Dedifferentiated amniotic fluid mesenchymal stem cell (primary cell): ENCODE data around the gene ASB6.
"Not testable (repeated sequence)": the region's sequence is repeated elsewhere in the genome, so short reads cannot be mapped to it uniquely, and the experiment has no call there.

Experiments used
- DNase-seq: peaks from one replicate; pipeline ENCODE4 v3.0.0-alpha.2; 2016; ENCODE audit errors: extremely low spot score

ASB6 gene

DNA sequence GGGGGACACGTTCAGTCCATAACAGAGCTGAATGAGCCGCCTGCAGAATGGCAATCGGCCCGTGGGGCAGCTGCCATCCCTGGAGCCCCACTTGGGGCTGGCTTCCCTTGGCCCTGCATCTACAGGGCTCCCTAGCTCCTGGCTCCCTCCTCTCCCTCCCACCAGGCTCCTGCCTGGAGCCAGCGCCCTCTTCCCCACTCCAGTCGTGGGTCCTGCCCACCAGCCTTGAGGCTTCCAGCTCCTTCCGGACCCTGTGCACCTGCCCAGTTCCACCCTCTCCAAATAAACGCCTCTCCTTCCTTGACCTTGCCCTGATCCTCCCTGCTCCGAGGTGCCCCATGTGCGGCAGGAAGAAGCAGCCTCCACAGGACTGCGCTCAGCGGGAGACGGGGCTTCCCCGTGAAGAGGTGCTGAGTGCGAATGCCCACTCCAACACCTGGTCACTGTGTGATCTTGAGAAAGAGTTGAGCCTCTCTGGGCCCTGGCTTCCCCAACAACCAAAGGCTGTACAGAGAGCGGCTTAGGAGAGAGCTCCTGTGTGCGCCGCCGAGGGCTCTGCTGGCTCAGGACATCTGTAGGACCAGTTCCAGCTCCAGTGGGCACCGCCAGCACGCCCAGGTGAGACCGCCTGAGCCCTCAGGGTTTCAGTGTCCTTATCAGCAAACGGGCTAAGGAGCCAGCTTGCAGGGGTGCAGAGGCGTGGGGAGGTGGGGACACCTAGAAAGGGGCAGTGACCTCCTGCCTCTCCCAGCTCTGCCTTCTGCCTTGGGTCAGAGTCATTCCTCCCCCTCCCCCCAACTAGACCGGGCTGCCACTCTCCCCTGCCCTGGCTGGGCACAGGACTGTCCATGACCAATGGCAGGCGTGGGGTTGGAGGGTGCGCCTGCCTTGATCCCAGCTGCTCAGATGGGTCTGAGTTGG lies 33.1 kb downstream of the ASB6 start:
- DNase-seq: no peak

DNA sequence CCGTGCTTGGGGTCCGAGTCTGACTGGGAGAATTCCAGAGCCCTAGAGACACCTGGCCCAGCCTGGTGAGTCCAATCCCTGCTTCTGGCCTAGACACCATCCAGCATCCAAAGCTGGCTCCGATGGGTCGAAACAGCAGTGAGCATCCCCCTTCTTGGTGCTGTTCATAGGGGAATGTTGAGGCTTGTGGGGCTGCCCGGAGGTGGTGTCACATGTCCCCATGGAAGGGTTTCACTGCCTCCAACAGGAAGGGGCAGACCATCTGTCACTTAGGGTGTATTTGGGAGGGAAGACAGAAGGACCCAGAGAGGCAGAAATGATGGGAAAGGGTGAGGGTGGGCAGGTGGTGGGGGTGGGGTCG lies 34.9 kb downstream of the ASB6 start:
- no peak for DNase-seq

GRCh38 chr9:129606161-129607026 lies 35.6 kb downstream of the ASB6 start:
- no peak for DNase-seq

GRCh38 chr9:129604766-129605163 lies 37.2 kb downstream of the ASB6 start:
- no peak for DNase-seq

DNA sequence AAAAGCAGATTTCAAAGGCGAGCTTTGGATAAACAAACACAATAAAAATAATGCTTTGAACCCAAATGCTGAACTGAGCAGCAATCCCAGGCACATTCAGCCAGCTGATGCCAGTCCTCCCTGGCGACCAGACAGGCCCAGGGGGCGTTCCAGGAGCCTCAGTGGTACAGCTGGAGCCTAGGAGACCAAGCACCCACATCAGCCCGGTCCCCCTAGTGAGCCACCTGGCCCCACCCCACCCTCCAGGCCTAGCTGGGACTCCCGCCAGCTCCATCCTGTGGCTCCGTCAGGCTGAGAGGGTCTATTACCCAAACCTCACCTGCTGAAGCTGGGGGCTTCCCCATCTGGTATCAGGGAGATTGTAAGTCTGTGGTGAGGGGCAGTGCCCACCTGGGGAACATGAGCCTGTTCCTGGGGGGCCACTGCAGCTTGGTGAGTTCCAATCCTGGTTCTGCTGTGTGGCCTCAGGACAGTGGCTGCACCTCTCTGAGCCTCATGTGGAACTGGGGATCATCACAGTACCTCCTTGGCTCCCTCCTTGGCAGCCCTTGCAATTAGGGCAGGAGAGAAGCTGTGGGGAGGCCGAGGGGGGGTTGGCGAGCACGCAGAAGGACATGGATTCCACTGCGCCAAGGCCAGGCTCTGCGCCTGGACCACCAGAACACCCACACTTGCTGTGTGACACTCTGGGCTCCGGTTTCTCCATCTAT lies 37.7 kb downstream of the ASB6 start:
- DNase-seq: no peak

- DNase-seq: no peak
Observed at GRCh38 chr9:129602598-129603415, 39.1 kb downstream of the ASB6 start.

- no peak for DNase-seq
Observed at GRCh38 chr9:129601082-129601674, 40.8 kb downstream of the ASB6 start.

DNA sequence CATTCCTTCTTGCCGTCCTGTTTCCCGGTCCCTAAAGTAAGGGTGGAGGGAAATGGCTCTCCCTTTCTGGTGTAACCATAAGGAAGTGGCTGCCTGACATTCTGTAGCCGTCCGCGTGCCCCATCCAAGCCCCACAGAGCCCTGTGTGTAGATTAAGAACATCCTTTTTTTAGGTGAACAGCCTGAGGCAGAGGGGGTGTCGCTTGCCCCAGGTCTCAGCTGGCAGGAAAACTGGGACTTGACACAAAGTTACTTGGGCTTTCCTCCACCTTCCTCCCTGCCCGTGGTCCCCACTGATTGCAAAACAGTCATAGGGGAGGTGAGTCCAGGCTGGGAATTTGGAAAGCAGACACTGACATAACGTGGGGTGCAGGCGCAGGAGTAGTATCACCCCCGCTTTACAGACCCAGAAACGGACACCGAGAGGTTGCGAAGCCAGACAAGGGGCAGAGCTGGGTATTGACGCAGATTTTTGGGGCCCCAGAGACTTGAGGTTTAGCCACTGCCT lies 43.8 kb downstream of the ASB6 start:
- DNase-seq: no peak

DNA sequence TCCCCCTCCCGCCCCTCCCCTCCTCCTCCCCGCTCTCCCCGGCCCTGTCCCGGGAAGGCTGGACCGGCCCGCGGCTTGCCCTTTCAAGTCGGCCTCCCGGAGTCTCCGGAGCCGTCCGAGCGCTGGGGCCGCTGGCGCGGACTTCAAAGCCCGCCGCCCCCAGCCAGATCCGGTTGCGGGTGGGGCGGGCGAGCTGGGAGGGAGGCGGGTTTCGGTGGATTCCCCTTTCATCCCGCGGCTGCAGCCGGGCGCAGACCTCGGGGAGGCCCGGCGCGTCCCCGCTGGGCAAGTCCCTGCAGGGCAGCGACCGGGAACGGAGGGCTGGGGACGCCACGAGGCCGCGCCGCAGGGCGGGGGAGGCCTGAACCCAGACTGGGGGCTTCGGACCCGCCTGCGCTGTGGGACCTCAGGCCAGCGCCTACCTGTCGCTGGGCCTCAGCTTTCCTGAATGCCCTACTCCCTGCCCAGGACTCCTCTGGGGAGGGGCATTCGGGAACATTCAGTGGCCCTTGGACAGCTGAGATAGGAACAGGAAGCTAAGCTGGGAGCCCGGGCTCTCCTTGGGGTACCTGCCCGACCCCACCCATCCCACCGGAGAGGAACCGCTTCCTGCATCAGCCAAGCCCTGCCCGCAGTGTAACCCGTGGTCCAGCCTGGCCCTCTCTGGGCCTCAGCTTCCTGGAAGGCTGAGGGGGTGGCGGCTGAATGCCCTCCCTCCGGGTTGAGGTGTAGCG lies 44.4 kb downstream of the ASB6 start:
- no peak for DNase-seq

DNA sequence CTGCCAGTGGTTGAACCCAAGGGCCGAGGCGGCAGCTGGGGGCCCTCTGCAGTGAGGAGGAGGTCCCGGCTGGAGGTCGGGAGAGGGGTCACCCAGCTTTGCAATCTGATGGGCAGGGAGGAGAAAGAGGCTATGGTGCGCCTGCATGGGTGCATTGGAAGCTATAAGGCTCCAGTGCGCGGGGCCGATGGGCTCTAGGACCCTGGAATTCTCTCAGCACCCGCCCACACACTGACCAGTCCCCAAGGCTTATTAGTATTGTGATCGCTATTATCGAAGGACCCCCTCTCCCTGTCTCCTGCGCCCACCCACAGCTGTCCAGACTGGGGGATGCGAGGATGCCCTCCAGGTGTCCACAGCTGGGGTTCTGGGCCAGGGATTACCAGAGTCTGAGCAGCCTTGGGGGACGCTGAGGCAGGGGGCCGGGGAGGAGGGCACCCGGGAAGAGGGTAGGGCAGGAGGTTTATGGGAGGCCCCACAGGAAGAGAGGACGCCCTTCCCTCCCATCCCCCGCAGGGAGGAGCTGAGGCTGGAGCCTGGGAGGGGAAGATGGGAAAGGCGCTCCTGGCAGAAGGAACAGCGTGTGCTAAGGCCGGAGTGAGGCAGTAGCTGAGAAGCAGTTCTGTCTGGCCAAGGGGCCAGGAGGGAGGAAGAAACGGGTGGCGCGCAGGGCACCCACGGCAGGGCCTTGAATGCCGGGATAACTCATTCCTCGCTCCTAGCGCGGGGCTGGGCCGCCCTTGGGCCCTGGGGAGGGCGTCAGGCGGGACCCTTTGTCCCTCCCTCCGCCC lies 45.2 kb downstream of the ASB6 start:
- peak; percentile 23 for DNase-seq

GRCh38 chr9:129595903-129596540 lies 45.9 kb downstream of the ASB6 start:
- DNase-seq: no peak

GRCh38 chr9:129595311-129595741 lies 46.6 kb downstream of the ASB6 start:
- no peak for DNase-seq

DNA sequence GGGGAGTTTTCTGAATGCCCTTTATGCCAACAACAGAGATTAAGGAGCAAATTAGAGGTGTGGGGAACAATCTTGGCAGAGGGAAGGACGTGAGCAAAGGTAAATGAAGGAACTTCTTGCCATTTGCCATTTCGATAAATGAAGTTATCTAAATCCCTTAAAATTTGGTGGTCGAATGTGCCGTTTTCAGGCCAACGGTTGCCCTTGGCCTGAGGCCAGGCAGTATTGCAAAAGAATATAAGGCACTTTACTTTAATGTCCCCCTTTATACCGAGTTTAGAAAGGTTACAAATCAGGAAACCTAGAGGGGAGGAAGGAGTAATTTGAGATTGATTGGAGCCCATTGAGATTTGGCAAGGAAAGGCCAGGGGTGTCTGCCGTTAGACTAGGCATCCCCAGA lies 47.3 kb downstream of the ASB6 start:
- no peak for DNase-seq

GRCh38 chr9:129592790-129593189 lies 49.2 kb downstream of the ASB6 start:
- not testable (repeated sequence) for DNase-seq

DNA sequence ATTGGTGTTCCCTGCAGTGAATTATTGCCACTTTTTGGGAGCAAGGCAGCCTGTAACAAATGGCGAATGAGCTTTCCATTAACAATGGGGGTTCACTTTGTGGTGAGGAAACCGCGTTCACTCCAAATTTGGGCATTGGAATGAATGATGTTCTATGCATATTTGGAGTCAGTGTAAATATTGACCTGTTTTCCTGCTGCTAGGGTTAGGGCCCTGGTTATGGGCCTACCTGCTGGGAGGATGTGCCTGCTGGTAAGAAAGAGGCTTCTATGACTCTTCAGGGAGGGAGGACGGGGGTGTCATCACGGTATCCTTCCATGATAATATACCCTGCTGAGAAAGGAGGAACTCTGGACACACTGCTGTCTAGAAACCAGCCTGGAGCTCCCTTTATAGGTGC lies 50.0 kb downstream of the ASB6 start:
- DNase-seq: no peak

- no peak for DNase-seq
Observed at GRCh38 chr9:129590466-129590865, 51.5 kb downstream of the ASB6 start.

- DNase-seq: no peak
Observed at GRCh38 chr9:129587487-129588262, 54.3 kb downstream of the ASB6 start.

DNA sequence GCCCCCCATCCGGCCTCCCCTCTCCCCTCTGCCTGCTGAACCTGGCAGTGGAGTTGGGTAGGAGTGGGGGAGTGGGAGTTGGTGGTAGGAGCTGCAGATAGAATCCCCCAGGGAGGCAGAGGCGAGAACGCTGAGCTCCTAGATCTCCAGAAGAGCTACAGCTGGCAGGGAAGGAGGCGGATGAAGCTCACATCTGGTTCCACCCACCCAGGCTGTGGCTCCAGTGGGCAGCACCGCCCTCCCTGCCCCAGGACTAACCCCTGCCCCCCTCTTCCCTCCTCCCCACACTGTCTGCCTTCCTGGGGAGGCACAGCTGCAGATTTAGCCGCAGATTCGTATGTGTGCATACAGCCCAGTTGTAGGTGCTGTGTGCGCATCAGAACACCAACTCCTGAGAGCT lies 55.3 kb downstream of the ASB6 start:
- DNase-seq: no peak
